Epithelial cell of esophagus (primary cell): ENCODE measurements around the gene LTBP1.

Source experiments
- DNase-seq: peaks from one replicate; pipeline ENCODE4 v3.0.0; 2010; ENCODE audit warnings: low read depth
- H3K4me3 ChIP-seq: 2 replicates; pipeline ENCODE4 v1.5.1; 2011; ENCODE audit warnings: mild to moderate bottlenecking, low read length, control low read depth
- CTCF ChIP-seq: IDR thresholded peaks from 2 replicates; pipeline ENCODE4 v1.5.1; 2011; ENCODE audit warnings: low read depth, mild to moderate bottlenecking, low read length, control low read depth, inconsistent platforms; ENCODE audit not compliant: insufficient read depth; ENCODE audit errors: missing control alignments

The LTBP1 gene

DNA sequence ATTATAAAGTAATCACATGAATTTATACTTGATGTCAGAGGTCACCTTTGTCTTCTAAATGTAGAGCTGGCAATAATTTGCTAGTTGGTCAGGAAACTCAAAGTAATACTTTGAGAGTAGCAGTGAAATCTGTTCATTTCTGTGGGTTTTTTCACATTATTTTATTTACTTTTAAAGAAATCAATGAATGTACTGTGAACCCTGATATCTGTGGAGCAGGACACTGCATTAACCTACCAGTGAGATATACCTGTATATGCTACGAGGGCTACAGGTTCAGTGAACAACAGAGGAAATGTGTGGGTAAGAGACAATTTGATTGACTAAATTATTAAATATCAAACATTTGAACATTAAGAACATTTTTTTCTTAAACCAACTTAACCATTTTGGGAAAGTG, 326.7 kb downstream of the LTBP1 start:
- H3K4me3 ChIP-seq: no peak overlapping the region
- TF ChIP-seq CTCF: no peak
- no peak for DNase-seq

DNA sequence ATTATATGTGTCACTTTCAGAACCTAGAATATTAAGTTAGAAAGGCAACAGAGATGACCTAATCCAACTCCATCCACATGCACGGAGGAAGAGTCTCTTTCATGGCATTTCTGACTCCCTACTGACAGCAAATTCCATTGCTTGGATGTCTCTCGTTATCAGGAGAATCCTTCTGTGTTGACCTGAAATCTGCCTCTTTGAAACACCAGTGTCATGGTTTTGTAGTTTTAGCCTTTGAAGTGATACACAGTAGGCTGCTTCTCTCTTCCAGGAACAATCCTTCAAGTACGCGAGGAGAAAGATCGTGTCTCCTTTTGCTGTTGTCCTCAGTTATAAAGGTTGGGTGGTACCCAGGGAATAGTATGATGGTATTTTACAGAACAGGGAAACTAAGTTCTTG, 327.8 kb downstream of the LTBP1 start:
- no peak for DNase-seq
- TF ChIP-seq CTCF: no peak
- no peak overlapping the region for H3K4me3 ChIP-seq

- peak; percentile 95 for DNase-seq
- no peak overlapping the region for H3K4me3 ChIP-seq
- no peak for TF ChIP-seq CTCF
Measured at GRCh38 chr2:33275689-33276444, 329.1 kb downstream of the LTBP1 start.

GRCh38 chr2:33277002-33277426, 330.3 kb downstream of the LTBP1 start:
- H3K4me3 ChIP-seq: no peak overlapping the region
- no peak for TF ChIP-seq CTCF

DNA sequence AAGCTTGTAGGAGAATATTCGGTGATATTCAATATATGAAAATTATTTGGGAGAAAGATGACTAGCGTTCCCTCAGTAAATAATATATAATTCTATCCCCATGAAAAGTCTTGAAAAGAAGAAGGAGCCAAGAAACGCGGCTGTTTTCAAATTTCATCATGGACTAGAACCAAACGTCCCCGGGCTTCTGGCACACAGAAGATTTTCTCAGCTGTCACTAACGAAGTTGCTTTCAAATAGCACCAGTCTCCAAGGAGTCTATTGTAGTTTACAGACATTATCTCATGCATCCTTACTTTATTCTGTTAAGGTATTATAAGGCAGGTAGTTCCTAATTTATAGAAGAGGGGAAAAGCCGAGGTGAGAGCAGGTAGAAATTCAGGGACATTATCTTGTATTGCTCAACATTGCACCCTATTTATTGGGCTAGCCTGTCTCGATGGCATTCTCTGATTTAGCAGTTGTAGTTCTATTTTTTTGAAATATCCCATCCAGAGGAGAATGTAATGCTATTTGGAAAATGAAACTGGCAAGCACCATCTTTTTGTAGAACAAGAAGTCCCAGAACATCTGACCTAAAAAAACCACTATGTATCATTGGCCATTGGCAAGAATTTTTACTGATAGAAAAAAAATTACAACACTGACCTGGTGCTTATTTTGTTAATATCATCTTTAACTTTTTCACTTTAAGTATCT, 331.6 kb downstream of the LTBP1 start:
- TF ChIP-seq CTCF: no peak
- DNase-seq: no peak
- no peak overlapping the region for H3K4me3 ChIP-seq

More at GRCh38 chr2:33277002-33277426, 330.3 kb downstream of the LTBP1 start:
- no peak for DNase-seq

GRCh38 chr2:33284287-33284686, 337.5 kb downstream of the LTBP1 start:
- H3K4me3 ChIP-seq: no peak overlapping the region
- no peak for DNase-seq
- no peak for TF ChIP-seq CTCF
